Activated T-cell treated with anti-CD3 and anti-CD28 coated beads, Interleukin-2, amount 50 U/mL, for 24 hours (primary cell): ENCODE data around the gene CRYGA.

Source experiments
- DNase-seq: peaks from one replicate; pipeline ENCODE4 v3.0.0-alpha.2; 2020
- H3K27ac Mint-ChIP-seq: 2 replicates; pipeline ENCODE4 v1.8.0; 2020; ENCODE audit warnings: mild to moderate bottlenecking, mixed read lengths
- H3K27me3 Mint-ChIP-seq: 2 replicates; pipeline ENCODE4 v1.8.0; 2020; ENCODE audit warnings: mixed read lengths
- H3K36me3 Mint-ChIP-seq: 2 replicates; pipeline ENCODE4 v1.8.0; 2020; ENCODE audit warnings: low read depth, mixed read lengths
- H3K4me1 Mint-ChIP-seq: 2 replicates; pipeline ENCODE4 v1.8.0; 2020; ENCODE audit warnings: low read depth, mixed read lengths
- H3K4me3 Mint-ChIP-seq: 2 replicates; pipeline ENCODE4 v1.8.0; 2020; ENCODE audit warnings: mild to moderate bottlenecking, moderate library complexity, mixed read lengths
- H3K9me3 Mint-ChIP-seq: 2 replicates; pipeline ENCODE4 v1.8.0; 2020; ENCODE audit warnings: mixed read lengths

Gene CRYGA

GRCh38 chr2:208182835-208183234 lies 19.4 kb upstream of the CRYGA start:
- no peak overlapping the region for H3K27ac Mint-ChIP-seq
- H3K9me3 Mint-ChIP-seq: no peaks in the 10 kb centered on the region
- no peak for DNase-seq
- peaks cover 17% of the 10 kb centered on the region for H3K27me3 Mint-ChIP-seq
- no peaks in the 10 kb centered on the region for H3K36me3 Mint-ChIP-seq
- no peak overlapping the region for H3K4me3 Mint-ChIP-seq
- peaks cover 3% of the 10 kb centered on the region for H3K4me1 Mint-ChIP-seq

- Mint-ChIP-seq H3K27ac (no peak overlapping the region), H3K4me1 (peaks cover 3% of the 10 kb centered on the region)
Measured at GRCh38 chr2:208179028-208179609, 15.7 kb upstream of the CRYGA start.

GRCh38 chr2:208175840-208176153 lies 12.4 kb upstream of the CRYGA start:
- Mint-ChIP-seq H3K27ac (no peak overlapping the region), H3K36me3 (no peaks in the 10 kb centered on the region), H3K4me3 (no peak overlapping the region), H3K9me3 (no peaks in the 10 kb centered on the region), H3K4me1 (peaks cover 3% of the 10 kb centered on the region), H3K27me3 (peaks cover 4% of the 10 kb centered on the region)
- no peak for DNase-seq

More at GRCh38 chr2:208179028-208179609, 15.7 kb upstream of the CRYGA start:
- no peak for DNase-seq
- Mint-ChIP-seq H3K4me3 (no peak overlapping the region), H3K27me3 (peaks cover 15% of the 10 kb centered on the region), H3K9me3 (no peaks in the 10 kb centered on the region), H3K36me3 (no peaks in the 10 kb centered on the region)

- Mint-ChIP-seq H3K27me3 (peaks cover 7% of the 10 kb centered on the region), H3K4me1 (peaks cover 3% of the 10 kb centered on the region), H3K36me3 (no peaks in the 10 kb centered on the region), H3K27ac (no peak overlapping the region), H3K9me3 (no peaks in the 10 kb centered on the region), H3K4me3 (no peak overlapping the region)
- peak; percentile 57 for DNase-seq
Measured at GRCh38 chr2:208175069-208175839, 11.9 kb upstream of the CRYGA start.

- H3K27ac Mint-ChIP-seq: no peak overlapping the region
- no peaks in the 10 kb centered on the region for H3K9me3 Mint-ChIP-seq
- H3K36me3 Mint-ChIP-seq: no peaks in the 10 kb centered on the region
- no peak overlapping the region for H3K4me3 Mint-ChIP-seq
- peaks cover 9% of the 10 kb centered on the region for H3K27me3 Mint-ChIP-seq
- no peak for DNase-seq
- H3K4me1 Mint-ChIP-seq: peaks cover 3% of the 10 kb centered on the region
Measured at GRCh38 chr2:208174144-208174543, 10.8 kb upstream of the CRYGA start.

- Mint-ChIP-seq H3K27ac (no peak overlapping the region), H3K27me3 (peaks cover 10% of the 10 kb centered on the region), H3K4me3 (no peak overlapping the region), H3K4me1 (peaks cover 3% of the 10 kb centered on the region), H3K9me3 (no peaks in the 10 kb centered on the region), H3K36me3 (no peaks in the 10 kb centered on the region)
- DNase-seq: no peak
Measured at GRCh38 chr2:208172125-208172524, 8.7 kb upstream of the CRYGA start.

- H3K4me3 Mint-ChIP-seq: no peak overlapping the region
- H3K27ac Mint-ChIP-seq: no peak overlapping the region
- H3K4me1 Mint-ChIP-seq: no peaks in the 10 kb centered on the region
- DNase-seq: no peak
- no peaks in the 10 kb centered on the region for H3K36me3 Mint-ChIP-seq
- H3K9me3 Mint-ChIP-seq: no peaks in the 10 kb centered on the region
- H3K27me3 Mint-ChIP-seq: peaks cover 10% of the 10 kb centered on the region
Measured at GRCh38 chr2:208164951-208165755, 1.8 kb upstream of the CRYGA start.

GRCh38 chr2:208156439-208156838 lies 7.0 kb downstream of the CRYGA start:
- Mint-ChIP-seq H3K27ac (no peak overlapping the region), H3K36me3 (no peaks in the 10 kb centered on the region), H3K4me1 (no peaks in the 10 kb centered on the region), H3K4me3 (no peak overlapping the region), H3K27me3 (peaks cover 3% of the 10 kb centered on the region), H3K9me3 (no peaks in the 10 kb centered on the region)
- no peak for DNase-seq

- Mint-ChIP-seq H3K36me3 (no peaks in the 10 kb centered on the region), H3K27me3 (peaks cover 2% of the 10 kb centered on the region), H3K4me1 (no peaks in the 10 kb centered on the region), H3K27ac (no peak overlapping the region), H3K9me3 (no peaks in the 10 kb centered on the region), H3K4me3 (no peak overlapping the region)
- DNase-seq: no peak
Measured at GRCh38 chr2:208153156-208153555, 10.2 kb downstream of the CRYGA start.

- Mint-ChIP-seq H3K36me3 (no peaks in the 10 kb centered on the region), H3K4me3 (no peak overlapping the region), H3K9me3 (no peaks in the 10 kb centered on the region), H3K27ac (no peak overlapping the region), H3K27me3 (peaks cover 2% of the 10 kb centered on the region), H3K4me1 (no peaks in the 10 kb centered on the region)
- DNase-seq: no peak
Measured at GRCh38 chr2:208150956-208151355, 12.4 kb downstream of the CRYGA start.

- Mint-ChIP-seq H3K4me3 (no peak overlapping the region), H3K27me3 (peaks cover 2% of the 10 kb centered on the region), H3K27ac (no peak overlapping the region), H3K4me1 (no peaks in the 10 kb centered on the region), H3K9me3 (no peaks in the 10 kb centered on the region), H3K36me3 (no peaks in the 10 kb centered on the region)
- DNase-seq: no peak
Measured at GRCh38 chr2:208150094-208150493, 13.3 kb downstream of the CRYGA start.

GRCh38 chr2:208148803-208149202 lies 14.6 kb downstream of the CRYGA start:
- DNase-seq: no peak
- Mint-ChIP-seq H3K36me3 (no peaks in the 10 kb centered on the region), H3K27ac (no peak overlapping the region), H3K4me1 (no peaks in the 10 kb centered on the region), H3K27me3 (peaks cover 2% of the 10 kb centered on the region), H3K9me3 (no peaks in the 10 kb centered on the region), H3K4me3 (no peak overlapping the region)

GRCh38 chr2:208147759-208148158 lies 15.6 kb downstream of the CRYGA start:
- Mint-ChIP-seq H3K4me1 (no peaks in the 10 kb centered on the region), H3K9me3 (no peaks in the 10 kb centered on the region), H3K36me3 (no peaks in the 10 kb centered on the region), H3K27ac (no peak overlapping the region), H3K4me3 (no peak overlapping the region), H3K27me3 (peaks cover 2% of the 10 kb centered on the region)
- no peak for DNase-seq

- Mint-ChIP-seq H3K4me3 (no peak overlapping the region), H3K9me3 (no peaks in the 10 kb centered on the region), H3K27ac (no peak overlapping the region), H3K4me1 (no peaks in the 10 kb centered on the region), H3K27me3 (peaks cover 2% of the 10 kb centered on the region), H3K36me3 (no peaks in the 10 kb centered on the region)
- DNase-seq: no peak
Measured at GRCh38 chr2:208147008-208147407, 16.4 kb downstream of the CRYGA start.

GRCh38 chr2:208146006-208146405 lies 17.4 kb downstream of the CRYGA start, which contains the start of gene CRYGB:
CRYGB (minus strand) TSS chr2:208146158; CDS start chr2:208146120, 38 bp downstream.
- H3K36me3 Mint-ChIP-seq: no peaks in the 10 kb centered on the region
- no peaks in the 10 kb centered on the region for H3K9me3 Mint-ChIP-seq
- H3K27ac Mint-ChIP-seq: no peak within 1 kb of the TSS
- no peaks in the 10 kb centered on the region for H3K4me1 Mint-ChIP-seq
- peaks cover 2% of the 10 kb centered on the region for H3K27me3 Mint-ChIP-seq
- no peak within 1 kb of the TSS for H3K4me3 Mint-ChIP-seq
- no peak for DNase-seq
